ENCODE results near the gene CLK1. TPM values are rescaled to one million over a fixed set of nuclear protein-coding genes. Genes with fewer than 3 reads are reported as not detected.

The CLK1 gene
- polyA plus RNA-seq, 2 of the 4 experiments (the other 2 are of a cell fraction) = 35.5 to 88.3 TPM

GRCh38 chr2:200829258-200829655, 35.2 kb downstream of the CLK1 start:
- Histone ChIP-seq H3K27ac (no peak overlapping the region), H3K4me1 (peaks cover 3% of the 10 kb centered on the region; the same call in 1 of the 3 replicates), H3K4me3 (no peak overlapping the region), H3K4me2 (no peak overlapping the region), H3K9me3 (no peaks in the 10 kb centered on the region)
- CTCF ChIA-PET = interaction anchor here (3.9 kb wide), 1 partner anchor 117 kb away, joined by 13 read pairs; no protein-coding TSS in a partner anchor
- WGBS (ENCODE audit: missing lambda C conversion rate) = 93% methylated on average over 2 of the region's 2 CpGs
- DNase-seq (ENCODE audit: low read depth in 1 of 2, low spot score in 1 of 2) (no peak), FAIRE-seq (no peak), ATAC-seq (peak; percentile 23 to 40; a peak in 4 of 6 replicates)
- TF ChIP-seq BHLHE40 (IDR thresholded peaks at IDR 0.05; ENCODE audit: low read depth, low read length) = no peak
- no peak for TF ChIP-seq SREBF2 (IDR thresholded peaks at IDR 0.05)
- TF ChIP-seq EHF (CRISPR knock-in tag; IDR thresholded peaks at IDR 0.05) = no peak
- TF ChIP-seq MAFK (IDR thresholded peaks at IDR 0.05; ENCODE audit: partially characterized antibody) = no peak
- no peak for TF ChIP-seq TFCP2L1 (CRISPR knock-in tag; IDR thresholded peaks at IDR 0.05)
- TF ChIP-seq CEBPB (IDR thresholded peaks at IDR 0.05) = no peak
- no peak for TF ChIP-seq PBX3 (IDR thresholded peaks at IDR 0.05)
- no peak for TF ChIP-seq PHF8 (IDR thresholded peaks at IDR 0.05; ENCODE audit: borderline replicate concordance, low read depth)
- TF ChIP-seq, protein P1, sequence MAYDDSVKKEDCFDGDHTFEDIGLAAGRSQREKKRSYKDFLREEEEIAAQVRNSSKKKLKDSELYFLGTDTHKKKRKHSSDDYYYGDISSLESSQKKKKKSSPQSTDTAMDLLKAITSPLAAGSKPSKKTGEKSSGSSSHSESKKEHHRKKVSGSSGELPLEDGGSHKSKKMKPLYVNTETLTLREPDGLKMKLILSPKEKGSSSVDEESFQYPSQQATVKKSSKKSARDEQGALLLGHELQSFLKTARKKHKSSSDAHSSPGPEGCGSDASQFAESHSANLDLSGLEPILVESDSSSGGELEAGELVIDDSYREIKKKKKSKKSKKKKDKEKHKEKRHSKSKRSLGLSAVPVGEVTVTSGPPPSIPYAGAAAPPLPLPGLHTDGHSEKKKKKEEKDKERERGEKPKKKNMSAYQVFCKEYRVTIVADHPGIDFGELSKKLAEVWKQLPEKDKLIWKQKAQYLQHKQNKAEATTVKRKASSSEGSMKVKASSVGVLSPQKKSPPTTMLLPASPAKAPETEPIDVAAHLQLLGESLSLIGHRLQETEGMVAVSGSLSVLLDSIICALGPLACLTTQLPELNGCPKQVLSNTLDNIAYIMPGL (CRISPR knock-in tag; IDR thresholded peaks at IDR 0.05; ENCODE audit: borderline replicate concordance) = no peak
- TF ChIP-seq RARB (CRISPR knock-in tag; IDR thresholded peaks at IDR 0.05) = no peak
- TF ChIP-seq ZC3H11A (IDR thresholded peaks at IDR 0.05) = no peak
- no peak for TF ChIP-seq MAZ (IDR thresholded peaks at IDR 0.05; ENCODE audit: borderline replicate concordance, low read depth, low read length)
- POLR2A ChIA-PET = interaction anchor here (1.3 kb wide), 1 partner anchor 35 kb away, joined by 6 read pairs; the partner anchor contains the start of gene CLK1

DNA sequence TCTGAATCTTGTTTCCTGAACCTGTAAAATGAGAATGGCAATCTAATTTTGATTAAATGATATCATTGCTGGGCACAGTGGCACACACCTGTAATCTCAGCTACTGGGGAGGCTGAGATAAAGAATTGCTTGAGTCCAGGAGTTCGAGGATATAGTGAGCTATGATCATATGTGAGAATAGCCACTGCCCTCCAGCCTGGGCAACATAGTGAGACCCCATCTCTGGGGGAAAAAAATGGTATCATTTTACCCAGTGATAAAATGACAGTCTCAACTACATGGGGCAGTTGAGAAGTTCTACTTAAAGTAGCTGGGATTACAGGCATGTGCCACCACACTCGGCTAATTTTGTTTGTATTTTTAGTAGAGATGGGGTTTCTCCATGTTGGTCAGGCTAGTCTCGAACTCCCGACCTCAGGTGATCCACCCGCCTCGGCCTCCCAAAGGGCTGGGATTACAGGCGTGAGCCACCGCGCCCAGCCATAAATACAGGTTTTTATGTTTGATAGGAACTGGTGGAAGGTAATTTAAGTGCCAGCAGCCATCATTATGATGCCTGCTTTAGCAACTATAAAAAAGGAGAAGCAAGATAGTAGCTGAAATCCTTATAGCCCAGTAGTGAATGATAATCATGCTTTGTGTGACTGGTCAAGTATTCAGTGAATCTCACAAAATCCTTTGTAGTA, 35.7 kb downstream of the CLK1 start:
- POLR2A ChIA-PET = interaction anchor here (1.0 to 1.3 kb wide), 3 partner anchors 17 to 35 kb away, joined by 4 to 11 read pairs (median 6); partner anchors contain the start of gene CLK1

More for the DNA sequence above, 35.7 kb downstream of the CLK1 start:
- H3K27ac ChIP-seq = no peak overlapping the region
- no peak for DNase-seq (ENCODE audit: low read depth in 1 of 2, low spot score in 1 of 2)
- H3K4me3 ChIP-seq = no peak overlapping the region
- H3K4me2 ChIP-seq = no peak overlapping the region
- TF ChIP-seq, protein P2, sequence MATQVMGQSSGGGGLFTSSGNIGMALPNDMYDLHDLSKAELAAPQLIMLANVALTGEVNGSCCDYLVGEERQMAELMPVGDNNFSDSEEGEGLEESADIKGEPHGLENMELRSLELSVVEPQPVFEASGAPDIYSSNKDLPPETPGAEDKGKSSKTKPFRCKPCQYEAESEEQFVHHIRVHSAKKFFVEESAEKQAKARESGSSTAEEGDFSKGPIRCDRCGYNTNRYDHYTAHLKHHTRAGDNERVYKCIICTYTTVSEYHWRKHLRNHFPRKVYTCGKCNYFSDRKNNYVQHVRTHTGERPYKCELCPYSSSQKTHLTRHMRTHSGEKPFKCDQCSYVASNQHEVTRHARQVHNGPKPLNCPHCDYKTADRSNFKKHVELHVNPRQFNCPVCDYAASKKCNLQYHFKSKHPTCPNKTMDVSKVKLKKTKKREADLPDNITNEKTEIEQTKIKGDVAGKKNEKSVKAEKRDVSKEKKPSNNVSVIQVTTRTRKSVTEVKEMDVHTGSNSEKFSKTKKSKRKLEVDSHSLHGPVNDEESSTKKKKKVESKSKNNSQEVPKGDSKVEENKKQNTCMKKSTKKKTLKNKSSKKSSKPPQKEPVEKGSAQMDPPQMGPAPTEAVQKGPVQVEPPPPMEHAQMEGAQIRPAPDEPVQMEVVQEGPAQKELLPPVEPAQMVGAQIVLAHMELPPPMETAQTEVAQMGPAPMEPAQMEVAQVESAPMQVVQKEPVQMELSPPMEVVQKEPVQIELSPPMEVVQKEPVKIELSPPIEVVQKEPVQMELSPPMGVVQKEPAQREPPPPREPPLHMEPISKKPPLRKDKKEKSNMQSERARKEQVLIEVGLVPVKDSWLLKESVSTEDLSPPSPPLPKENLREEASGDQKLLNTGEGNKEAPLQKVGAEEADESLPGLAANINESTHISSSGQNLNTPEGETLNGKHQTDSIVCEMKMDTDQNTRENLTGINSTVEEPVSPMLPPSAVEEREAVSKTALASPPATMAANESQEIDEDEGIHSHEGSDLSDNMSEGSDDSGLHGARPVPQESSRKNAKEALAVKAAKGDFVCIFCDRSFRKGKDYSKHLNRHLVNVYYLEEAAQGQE (IDR thresholded peaks at IDR 0.05) = 0 out of 2 replicates have a peak, but pooled peaks have one; percentile 8
- TF ChIP-seq FOSB (CRISPR knock-in tag; IDR thresholded peaks at IDR 0.05) = no peak
- FAIRE-seq = no peak
- WGBS (ENCODE audit: missing lambda C conversion rate) = 90% methylated on average over 9 of the region's 9 CpGs
- ATAC-seq = peak; percentile 6 to 21; a peak in 3 of 6 replicates
- CTCF ChIA-PET = interaction anchor here (0.6 to 3.9 kb wide), 3 partner anchors 16 to 893 kb away, joined by 3 to 13 read pairs (median 3); no protein-coding TSS in a partner anchor
- H3K4me1 ChIP-seq = peaks cover 3% of the 10 kb centered on the region; the same call in 1 of the 3 replicates
- no peaks in the 10 kb centered on the region for H3K9me3 ChIP-seq
